ENCODE measurements around the gene COX11.

COX11 gene

DNA sequence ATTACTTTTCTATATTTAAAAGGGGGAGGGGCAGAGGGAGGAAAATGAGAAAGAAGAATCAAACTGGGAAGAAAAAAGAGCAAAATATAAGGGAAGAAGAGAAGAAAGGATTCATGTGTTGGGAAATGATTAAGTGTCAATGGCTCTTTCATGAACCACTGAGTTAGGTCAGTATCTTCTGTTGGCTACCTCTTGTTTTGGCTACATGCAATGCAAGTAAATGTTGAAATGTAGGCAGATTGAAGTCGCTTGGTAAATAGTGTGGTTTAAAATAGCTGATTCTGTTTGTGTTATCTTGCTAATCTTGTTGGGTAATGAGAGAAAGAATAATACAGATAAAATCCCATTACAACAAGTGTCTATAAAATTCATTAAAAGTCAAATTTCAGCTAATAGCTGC lies 27.2 kb downstream of the COX11 start:
- Histone ChIP-seq H3K36me3 (ENCODE audit: insufficient read depth, low read length) (no peaks in the 10 kb centered on the region), H3K9ac (ENCODE audit: low read depth, low read length, poor library complexity, severe bottlenecking) (no peak overlapping the region), H2AFZ (ENCODE audit: low read length) (no peak overlapping the region), H3K9me3 (ENCODE audit: insufficient read depth, low read depth, low read length) (no peaks in the 10 kb centered on the region), H3K79me2 (ENCODE audit: insufficient read depth, low read length) (no peaks in the 10 kb centered on the region), H3F3A (ENCODE audit: low read depth) (no peaks in the 10 kb centered on the region), H3K4me3 (ENCODE audit: low read length, poor library complexity, severe bottlenecking) (no peak overlapping the region), H4K20me1 (ENCODE audit: insufficient read depth, low read length, poor library complexity, severe bottlenecking) (no peaks in the 10 kb centered on the region), H3K4me2 (ENCODE audit: low read depth, low read length, poor library complexity, severe bottlenecking) (no peak overlapping the region), H3K4me1 (ENCODE audit: insufficient read depth, low read length, poor library complexity, severe bottlenecking) (peaks cover 19% of the 10 kb centered on the region), H3K27me3 (ENCODE audit: insufficient read depth, low read length, poor library complexity, severe bottlenecking) (no peaks in the 10 kb centered on the region), H3K9me2 (replicated peaks; ENCODE audit: low read depth, low read length) (no peaks in the 10 kb centered on the region)
- no peak for TF ChIP-seq CTCF (conservative IDR thresholded peaks at IDR 0.05; ENCODE audit: low read length)
- no peak for TF ChIP-seq EZH2phosphoT487 (IDR thresholded peaks at IDR 0.05; ENCODE audit: borderline replicate concordance)

DNA sequence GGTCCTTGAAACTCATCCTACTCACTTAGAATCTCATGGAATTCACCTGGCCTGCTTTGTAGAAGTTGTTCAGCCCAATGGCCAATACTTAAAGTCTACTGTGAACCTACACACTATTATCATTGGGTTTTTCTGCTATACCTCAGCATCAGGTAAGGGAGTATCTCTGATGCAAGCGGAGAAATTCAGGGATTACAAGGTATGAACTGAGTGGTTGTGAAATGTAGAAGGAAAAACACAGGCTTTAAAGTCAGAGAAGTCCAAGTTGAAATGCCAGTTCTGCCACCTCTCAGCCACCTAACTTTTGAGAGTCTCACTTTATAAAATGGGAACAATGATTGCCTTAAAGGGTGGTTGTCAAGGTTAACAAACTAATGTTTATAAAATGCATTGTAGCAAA lies 31.0 kb downstream of the COX11 start:
- no peaks in the 10 kb centered on the region for H3K9me3 ChIP-seq (ENCODE audit: insufficient read depth, low read depth, low read length)
- no peak overlapping the region for H2AFZ ChIP-seq (ENCODE audit: low read length)
- no peaks in the 10 kb centered on the region for H3K9me2 ChIP-seq (replicated peaks; ENCODE audit: low read depth, low read length)
- no peaks in the 10 kb centered on the region for H4K20me1 ChIP-seq (ENCODE audit: insufficient read depth, low read length, poor library complexity, severe bottlenecking)
- no peaks in the 10 kb centered on the region for H3K27me3 ChIP-seq (ENCODE audit: insufficient read depth, low read length, poor library complexity, severe bottlenecking)
- H3F3A ChIP-seq (ENCODE audit: low read depth) = no peaks in the 10 kb centered on the region
- no peaks in the 10 kb centered on the region for H3K4me1 ChIP-seq (ENCODE audit: insufficient read depth, low read length, poor library complexity, severe bottlenecking)
- H3K4me3 ChIP-seq (ENCODE audit: low read length, poor library complexity, severe bottlenecking) = no peak overlapping the region
- H3K36me3 ChIP-seq (ENCODE audit: insufficient read depth, low read length) = no peaks in the 10 kb centered on the region
- H3K9ac ChIP-seq (ENCODE audit: low read depth, low read length, poor library complexity, severe bottlenecking) = no peak overlapping the region
- H3K79me2 ChIP-seq (ENCODE audit: insufficient read depth, low read length) = no peaks in the 10 kb centered on the region
- no peak for TF ChIP-seq EZH2phosphoT487 (IDR thresholded peaks at IDR 0.05; ENCODE audit: borderline replicate concordance)
- TF ChIP-seq CTCF (conservative IDR thresholded peaks at IDR 0.05; ENCODE audit: low read length) = no peak
- no peak overlapping the region for H3K4me2 ChIP-seq (ENCODE audit: low read depth, low read length, poor library complexity, severe bottlenecking)

- no peaks in the 10 kb centered on the region for H3K9me2 ChIP-seq (replicated peaks; ENCODE audit: low read depth, low read length)
- no peaks in the 10 kb centered on the region for H3K27me3 ChIP-seq (ENCODE audit: insufficient read depth, low read length, poor library complexity, severe bottlenecking)
- TF ChIP-seq EZH2phosphoT487 (IDR thresholded peaks at IDR 0.05; ENCODE audit: borderline replicate concordance) (no peak), CTCF (conservative IDR thresholded peaks at IDR 0.05; ENCODE audit: low read length) (no peak)
- H3K79me2 ChIP-seq (ENCODE audit: insufficient read depth, low read length) = no peaks in the 10 kb centered on the region
- H3K4me1 ChIP-seq (ENCODE audit: insufficient read depth, low read length, poor library complexity, severe bottlenecking) = no peaks in the 10 kb centered on the region
- H3K36me3 ChIP-seq (ENCODE audit: insufficient read depth, low read length) = no peaks in the 10 kb centered on the region
- no peak overlapping the region for H2AFZ ChIP-seq (ENCODE audit: low read length)
- no peaks in the 10 kb centered on the region for H4K20me1 ChIP-seq (ENCODE audit: insufficient read depth, low read length, poor library complexity, severe bottlenecking)
- no peak overlapping the region for H3K4me3 ChIP-seq (ENCODE audit: low read length, poor library complexity, severe bottlenecking)
- H3K9ac ChIP-seq (ENCODE audit: low read depth, low read length, poor library complexity, severe bottlenecking) = no peak overlapping the region
- no peaks in the 10 kb centered on the region for H3K9me3 ChIP-seq (ENCODE audit: insufficient read depth, low read depth, low read length)
- no peaks in the 10 kb centered on the region for H3F3A ChIP-seq (ENCODE audit: low read depth)
- no peak overlapping the region for H3K4me2 ChIP-seq (ENCODE audit: low read depth, low read length, poor library complexity, severe bottlenecking)
These were observed 31.4 kb downstream of the COX11 start for GRCh38 chr17:54937018-54937417.
